Hematopoietic multipotent progenitor cell treated with erythropoietin and hydrocortisone succinate and interleukin-3 and kit ligand, for 8 days (in vitro differentiated cells): Measurements from ENCODE around the gene SLC25A21.

Source experiments
- DNase-seq: peaks from one replicate; pipeline ENCODE4 v3.0.0-alpha.2; 2015

Gene SLC25A21

DNA sequence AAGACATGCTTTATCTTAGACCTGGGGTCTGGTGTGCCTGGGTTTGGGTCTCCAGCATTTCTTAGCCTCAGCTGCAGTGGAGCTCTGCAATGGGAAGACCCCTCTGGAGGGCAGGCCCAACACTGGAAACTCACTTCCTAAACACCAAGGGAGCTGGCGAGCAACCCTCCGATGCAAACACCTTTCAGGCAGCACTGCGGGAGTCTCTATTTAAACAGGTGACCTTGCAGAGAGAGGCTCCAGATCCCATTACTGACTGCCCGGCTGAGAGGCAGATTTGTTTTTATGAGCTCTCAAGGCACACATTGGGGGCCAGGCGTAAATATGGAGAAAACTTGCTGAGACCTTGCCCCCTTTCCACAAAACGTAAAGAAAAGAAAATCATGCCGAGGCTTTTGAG, 315.3 kb downstream of the SLC25A21 start:
- DNase-seq, result no peak

DNA sequence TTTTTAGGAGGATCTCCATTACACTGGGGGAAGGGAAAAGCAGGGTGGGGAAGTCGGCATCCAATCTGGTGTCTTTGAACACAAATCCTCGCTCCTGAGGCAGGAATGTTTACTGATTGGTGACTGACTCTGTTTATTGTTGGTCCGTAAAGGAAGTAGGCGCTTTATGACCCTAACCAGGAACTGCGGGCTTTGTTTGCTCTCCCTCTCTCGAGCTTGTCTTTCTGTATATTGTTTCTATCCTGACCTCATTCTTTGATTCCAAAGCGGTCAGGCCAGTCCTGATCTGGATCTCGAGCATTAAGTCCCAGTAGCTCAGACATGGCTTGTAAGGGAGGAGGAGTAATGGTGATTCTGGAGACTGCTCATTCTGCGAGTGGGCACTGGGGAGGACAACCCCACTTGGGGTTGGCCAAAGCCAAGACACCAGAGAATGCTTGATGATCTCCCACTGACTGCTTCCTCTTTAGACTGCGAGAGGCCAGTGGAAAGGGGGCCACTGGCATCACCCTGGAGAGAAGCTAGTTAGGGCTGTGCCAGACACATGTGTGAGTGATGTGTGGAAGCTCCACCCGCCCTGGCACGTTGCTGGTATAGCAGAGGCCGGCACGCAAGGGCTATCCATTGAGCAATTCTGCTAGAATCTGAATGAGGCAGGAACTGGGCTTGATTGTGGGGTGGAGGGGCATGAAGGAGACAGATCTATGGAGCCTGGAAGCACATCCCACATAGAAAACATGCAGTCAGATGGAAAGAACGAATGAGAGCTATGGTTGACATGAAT, 316.1 kb downstream of the SLC25A21 start:
- no peak for DNase-seq

DNA sequence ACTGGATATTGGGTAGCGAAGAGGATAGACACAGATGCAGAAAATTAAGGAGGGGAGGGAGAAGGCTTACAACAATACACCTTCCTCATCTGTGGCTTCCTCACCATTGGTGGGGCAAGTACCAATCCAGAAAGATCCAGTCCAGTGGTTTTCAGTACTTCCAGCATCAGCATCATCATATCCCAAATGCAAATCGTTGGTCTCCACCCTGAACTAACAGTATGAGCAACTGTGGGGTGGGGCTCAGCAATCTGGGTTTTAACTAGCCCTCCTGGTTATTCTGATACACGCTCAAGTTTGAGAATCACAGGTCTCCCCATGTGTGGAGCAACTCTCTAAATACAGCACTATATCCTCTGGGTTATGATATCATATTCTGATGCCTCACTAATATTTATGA, 317.0 kb downstream of the SLC25A21 start:
- DNase-seq, result no peak

DNA sequence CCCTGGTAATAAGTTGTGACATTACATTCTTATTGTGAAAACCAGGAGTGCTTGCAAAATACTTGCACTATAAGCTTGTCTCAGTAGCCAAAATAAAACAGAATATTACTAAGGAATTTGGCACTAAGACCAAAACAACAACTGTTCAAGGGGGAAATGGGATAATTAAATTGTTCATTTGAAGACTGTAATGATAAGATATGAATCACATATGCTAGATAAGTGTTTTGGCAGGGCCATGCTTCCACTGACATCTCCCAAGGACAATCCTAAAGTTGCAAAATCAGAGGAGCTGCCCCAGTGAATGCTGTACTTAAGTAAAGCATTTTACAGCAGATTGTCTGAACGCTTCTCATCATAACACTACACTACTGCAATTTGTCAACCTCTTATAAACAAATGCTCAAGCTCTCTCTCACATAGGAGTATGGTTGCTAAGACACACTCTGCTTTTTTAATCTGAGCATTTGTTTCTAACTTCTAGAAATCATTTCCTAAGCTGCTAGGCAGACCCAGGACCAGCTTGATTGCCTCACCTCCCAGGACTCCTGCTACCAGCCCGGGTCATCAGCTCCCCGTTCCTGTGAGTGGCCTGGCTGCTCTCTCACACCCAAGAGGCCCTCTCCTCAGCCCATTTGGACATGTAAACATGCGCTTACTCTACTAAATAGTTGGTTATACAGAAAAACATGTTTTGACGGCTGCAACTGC, 319.3 kb downstream of the SLC25A21 start:
- DNase-seq, result no peak

DNA sequence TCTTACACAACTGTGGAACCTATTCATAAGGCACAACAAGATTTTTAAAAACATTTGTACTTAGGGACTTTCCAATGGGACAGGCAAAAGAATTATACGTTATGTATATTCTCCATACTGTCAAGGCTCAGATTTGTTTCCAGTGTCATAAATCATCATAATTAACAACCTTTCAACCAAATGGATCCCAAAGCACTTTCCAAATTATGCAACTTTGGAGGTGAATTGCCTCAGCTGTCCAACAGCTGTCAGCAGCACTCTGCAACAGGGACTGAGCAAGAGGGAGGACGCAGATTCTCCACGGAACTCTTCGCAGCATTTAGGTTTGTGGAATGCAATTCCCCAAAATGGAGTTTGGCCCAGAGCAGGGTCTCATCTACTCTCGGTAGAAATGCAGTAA, 324.2 kb downstream of the SLC25A21 start:
- no peak for DNase-seq

DNA sequence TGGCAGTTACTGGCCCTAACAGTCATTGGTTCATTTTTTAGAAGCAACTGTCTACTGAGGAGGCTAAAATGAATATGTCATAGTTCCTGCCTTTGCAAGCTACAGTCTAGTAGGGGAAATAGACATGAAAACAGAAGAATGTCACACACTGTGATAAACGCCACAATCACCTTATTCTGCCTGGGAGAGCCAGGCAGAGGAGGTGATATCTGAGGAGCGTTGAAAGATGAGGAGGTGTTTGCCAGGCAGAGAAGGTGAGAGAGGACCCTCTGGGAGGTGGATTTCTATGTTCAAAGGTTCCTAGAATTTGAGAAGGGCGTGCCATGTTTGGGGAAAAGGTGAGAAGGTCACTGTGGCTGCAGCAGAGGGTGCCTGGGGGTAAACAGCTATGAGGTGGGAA, 325.0 kb downstream of the SLC25A21 start:
- DNase-seq, result no peak

DNA sequence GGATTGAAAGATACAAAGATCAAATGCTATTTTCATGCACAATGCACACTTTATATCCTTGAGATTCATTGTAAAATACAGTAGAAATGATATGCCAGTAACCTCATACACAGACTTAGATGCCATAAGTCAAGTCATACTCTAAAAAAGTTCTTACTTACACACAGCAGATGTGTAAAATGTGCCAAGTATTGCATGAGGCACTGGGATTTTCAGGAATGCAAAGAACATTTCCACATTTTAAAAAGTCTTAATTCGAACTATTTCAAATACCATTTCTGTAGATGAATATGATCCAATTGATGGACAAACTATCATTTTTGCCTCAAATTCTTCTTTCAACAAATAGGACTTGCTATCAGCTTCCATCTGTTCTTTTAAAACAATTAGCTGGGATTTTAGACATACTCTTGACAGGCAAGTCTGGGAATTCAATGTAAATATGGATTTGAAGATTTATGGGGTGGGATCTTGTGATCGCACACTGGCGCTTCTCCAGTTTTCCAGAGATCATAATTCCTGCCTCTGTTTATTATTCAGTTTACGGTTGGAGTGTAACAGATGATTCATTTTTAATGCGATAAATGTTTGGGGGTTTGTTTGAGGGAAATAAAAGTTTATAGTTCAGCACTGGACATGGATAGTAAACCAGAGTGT, 326.9 kb downstream of the SLC25A21 start:
- no peak for DNase-seq

DNA sequence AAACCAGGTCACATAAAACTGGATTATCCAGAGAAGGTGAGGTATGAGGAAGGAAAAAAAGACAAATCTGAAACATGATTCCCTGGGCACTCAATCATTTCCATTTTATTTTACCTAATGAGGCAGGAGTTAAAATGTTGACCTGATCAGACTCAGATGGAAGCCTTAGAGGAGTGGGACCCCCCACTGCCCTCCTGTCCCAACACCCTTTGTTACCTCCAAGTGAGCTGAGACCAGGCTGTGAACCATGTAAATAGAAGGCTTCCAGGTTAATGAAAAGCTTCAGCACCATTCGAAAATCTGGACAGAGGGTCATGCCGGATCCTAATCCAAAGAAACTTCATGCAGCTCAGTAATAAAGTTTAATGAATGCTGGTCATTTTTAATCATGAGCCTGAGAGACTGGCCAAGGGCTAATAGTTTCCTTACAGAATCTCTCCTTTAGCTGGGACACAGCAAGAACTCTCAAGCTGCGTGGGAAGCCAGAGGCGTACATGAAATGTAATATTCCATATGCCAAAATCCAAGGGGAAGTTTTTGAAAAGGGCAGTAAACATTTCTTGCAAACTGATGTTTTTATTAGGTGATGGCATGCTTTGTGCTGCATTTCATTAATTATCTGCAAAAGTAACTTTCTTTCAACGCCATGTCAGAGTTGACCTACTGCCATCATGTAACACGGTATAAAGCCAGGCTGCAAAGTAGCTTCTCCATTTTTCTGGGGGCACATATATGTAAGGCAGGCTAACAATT, 327.8 kb downstream of the SLC25A21 start:
- no peak for DNase-seq

DNA sequence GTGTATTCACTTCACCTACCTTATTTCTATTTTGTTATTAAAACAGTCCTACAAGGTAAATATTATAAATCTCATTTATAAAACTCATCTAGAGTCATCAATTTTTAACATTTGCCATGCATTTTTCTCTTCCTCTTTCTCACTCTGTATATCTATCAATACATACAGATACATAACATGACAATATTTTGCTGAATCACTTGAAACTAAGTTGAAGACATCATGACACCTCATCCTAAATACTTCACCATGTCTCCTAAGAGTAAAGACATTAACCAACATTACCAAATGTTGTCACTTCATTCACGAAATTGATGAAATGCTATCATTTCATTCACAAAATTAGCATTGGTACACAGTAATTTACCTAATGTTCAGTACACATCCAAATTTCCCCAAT, 329.0 kb downstream of the SLC25A21 start:
- DNase-seq, result no peak

DNA sequence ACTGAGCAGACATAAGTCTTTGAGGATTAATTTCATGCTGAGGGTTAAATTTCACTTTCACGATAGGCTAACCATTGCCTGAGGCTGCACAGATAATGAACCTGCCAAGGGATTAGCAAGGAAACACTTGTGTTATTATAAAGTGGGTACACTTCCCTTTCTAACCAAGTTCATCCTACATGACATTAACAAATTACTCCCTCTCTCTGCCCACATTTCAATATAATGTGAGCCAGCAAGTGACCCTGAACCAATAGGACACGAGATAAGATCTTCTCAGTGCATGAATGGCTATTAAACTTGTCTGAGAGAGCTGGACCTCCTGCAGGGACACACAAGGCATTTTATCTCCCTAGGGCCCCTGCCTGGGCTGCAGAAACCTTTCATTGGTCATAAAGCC, 337.3 kb downstream of the SLC25A21 start:
- no peak for DNase-seq

DNA sequence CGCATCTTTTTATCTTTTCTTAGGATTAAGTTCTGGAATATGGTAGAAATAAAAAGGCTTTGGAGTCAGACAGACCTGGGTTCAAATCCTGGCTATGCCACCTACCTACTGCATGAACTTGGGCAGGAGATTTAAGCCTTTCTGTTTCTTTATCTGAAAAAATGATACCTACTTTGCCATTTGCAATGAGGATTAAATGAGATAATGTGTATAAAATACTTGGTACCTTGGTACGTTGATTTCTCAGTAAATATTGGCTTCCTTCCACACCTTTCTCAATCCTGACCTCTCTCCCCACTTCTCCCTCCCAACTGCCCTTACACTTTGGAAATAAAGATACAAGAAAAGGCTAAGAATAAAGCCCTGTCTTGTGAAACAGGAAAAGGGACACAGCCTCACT, 338.1 kb downstream of the SLC25A21 start:
- no peak for DNase-seq

DNA sequence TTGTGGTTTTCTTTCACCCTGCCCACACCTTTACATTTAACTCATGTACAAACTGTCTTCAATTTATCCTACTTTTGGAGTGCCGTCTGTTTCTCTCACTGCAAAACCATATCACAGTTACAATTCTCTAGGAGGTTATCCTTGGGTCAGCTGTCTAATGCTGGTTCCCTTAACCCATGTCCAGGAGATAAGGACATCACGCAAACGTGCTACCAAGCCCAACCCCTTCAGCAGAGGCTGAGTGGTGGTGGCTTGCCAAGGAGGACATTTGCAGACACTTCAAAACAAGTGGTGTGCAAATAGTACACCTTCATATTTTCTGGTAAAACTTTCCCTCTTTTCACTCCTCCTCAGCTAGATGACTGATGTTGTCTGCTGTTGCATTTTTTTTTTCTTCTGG, 342.9 kb downstream of the SLC25A21 start:
- DNase-seq, result no peak

DNA sequence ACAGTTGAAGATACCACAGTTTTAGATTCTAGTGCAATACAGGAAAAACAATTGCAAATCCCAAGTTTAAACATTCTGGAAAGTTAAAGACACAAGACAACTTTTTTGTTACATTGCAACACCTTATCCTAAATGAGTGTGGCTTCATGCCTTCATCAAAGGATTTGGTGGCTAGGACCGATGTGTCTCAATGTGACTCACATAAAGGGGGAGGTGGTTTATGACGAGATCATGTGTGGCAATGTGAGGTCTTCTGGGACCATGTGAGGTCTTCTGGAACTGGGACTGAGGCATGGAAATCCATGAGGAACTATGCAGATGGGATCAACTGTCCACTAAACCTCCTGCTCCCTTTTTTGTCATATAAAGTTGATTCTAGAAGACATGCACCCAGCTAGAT, 344.5 kb downstream of the SLC25A21 start:
- DNase-seq, result no peak

DNA sequence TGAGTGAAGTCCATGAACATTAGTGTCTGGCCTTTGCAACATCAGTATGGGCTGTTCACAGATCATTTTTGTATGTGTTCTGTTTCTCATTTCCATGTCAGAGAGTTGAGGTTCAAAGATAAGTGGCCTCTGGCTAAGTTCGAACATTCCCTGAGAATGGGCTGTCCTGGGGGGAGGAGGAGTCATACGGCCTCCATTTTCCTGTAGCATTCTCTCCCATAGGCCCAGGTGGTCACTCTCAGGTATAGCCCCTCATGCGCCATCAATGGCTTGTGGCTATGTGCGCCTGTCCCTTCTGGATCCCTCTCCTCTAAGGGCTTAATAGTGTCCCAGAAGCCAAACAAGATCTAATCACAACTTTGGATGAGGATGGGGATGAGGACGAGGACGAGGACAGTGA, 345.8 kb downstream of the SLC25A21 start:
- no peak for DNase-seq

DNA sequence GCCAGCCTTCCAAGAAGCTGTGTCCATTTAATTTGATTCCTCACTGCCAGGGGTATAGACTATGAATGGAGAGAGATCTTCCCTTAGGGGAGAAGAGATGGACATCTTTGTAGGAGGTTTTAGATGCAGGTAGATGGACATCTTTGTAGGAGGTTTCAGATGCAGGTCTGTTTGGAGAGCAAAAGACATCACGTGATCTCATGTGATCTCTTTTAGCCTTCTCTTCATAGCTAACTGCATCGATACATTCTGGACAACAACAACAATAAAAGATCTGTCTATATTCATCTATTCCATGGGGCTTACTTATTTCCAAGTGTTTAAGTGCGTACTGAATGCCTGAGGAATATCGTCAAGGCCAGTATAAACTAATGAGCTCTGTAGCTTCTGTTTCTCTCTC, 347.6 kb downstream of the SLC25A21 start:
- no peak for DNase-seq

DNA sequence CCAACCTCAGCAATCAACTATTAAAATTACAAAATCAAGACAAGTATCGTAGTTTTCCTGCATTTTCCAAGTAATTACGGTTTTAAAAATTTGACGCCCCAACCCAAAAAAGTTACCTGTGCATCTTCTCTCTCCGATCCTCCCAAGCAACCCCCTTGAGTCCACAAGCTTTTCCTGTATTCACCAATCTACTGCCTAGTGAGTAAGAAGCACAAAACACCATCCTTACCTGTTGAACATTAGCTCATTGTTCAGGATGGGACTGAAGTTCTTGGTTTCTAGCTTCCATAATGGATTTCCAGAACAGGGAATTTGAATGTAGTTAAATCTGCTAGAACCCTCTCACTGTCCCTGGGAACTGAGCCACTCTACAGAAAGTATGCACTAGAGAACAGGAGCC, 348.8 kb downstream of the SLC25A21 start:
- DNase-seq, result no peak

DNA sequence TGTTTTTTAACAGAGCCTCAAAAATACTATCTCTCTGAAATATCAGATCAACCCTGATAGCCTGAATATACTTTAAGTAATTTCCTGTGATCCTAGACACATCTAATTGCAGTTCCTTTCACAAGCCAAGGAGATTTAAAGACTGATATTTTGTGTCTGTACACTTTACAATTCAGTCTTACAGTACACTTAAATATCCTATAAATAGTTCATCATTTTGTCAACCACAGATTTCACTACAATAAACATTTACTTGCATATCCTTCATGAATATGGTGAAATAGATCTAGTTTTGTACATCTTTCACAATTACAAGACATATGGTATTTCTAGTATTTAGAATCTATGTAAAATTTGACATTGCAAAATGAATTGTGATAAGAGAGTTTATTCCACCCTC, 349.7 kb downstream of the SLC25A21 start:
- no peak for DNase-seq

DNA sequence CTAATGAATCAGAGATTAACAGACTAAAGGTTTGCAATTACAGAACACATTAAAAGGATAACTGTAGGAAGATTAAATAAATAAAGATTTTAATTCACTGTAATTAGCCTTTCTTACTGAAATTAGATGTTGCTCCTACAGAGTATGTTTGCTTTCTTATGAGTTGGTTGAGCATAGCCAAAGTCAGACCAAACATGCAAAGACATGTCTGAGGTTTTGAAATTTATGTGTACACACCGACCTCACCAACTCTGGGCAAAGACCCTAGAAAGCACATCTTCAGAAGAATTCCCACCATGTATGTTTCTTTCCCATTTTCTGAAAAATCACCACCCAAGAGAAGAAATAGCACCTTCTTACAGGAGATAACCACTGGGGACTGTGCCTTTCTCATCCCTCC, 351.5 kb downstream of the SLC25A21 start:
- DNase-seq, result no peak

DNA sequence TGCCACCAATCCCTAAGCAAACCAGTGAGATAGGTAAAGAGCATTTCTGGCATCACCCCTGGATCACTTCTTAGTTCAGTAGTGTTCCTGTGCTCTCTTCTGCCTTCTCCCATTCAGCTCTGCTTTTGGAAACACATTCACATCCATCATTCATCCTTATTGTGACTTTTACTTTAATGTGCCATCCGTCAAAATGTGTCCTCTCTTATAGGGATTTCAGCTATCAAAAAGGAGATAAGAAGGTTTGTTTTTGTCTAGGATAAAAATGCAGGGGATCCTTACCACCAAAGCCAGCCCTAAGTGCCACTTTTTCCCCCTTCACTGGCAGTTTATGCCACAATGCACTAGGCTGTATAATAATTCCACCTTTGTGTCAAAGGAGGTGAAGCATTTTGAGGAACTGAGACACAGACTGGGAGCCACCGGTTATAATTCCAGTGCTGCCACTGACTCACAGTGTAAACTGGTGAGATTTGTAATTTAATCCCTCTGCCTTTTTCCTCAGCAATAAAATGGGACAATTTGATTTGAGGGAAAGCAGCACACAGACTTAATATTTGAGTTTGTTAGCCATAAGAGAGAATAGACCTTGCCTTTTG, 352.2 kb downstream of the SLC25A21 start:
- no peak for DNase-seq

DNA sequence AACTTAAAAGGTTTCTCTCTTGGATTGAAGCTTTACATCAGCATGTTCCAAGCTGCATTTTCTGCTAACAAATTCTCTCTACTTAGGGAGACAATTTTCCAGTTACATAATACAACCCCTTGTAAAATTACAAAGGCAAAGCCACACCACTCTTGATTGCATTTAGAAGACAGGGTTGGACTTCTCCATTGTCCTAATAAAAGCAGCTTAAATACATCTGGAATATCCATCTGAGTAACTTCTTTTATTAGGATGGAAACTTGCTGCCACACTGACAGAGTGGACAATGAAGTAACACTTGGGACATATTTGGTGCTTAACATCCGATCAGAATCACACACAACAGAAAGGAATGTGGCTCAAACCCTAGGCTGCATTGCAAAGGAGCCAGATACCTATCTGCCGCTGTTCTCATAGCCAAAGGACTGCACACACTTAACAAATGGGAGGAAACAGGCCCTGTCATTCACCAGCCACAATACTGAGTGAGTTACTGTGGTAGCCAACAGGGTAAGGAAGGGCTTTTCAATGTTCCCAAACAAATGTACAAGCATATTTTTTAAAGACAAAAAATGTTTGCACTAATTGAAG, 353.5 kb downstream of the SLC25A21 start:
- no peak for DNase-seq

DNA sequence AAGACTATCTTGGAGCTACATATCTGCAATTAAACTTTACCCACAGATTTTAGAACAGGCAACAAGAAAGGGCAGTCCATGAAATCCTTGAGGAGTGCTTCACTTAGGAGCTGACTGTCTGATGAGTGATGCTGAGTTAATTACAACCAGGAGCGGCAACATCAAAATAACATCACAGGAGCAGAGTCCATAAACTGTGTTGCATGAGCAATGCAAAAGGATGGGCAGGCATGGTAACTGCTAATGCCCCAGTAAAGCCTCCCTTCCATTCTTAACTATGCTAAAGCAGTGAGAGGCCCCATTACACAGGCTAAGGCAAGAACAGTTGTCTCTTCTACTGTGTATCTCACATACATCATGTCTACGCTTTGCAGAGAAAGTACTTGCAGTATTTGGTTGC, 354.2 kb downstream of the SLC25A21 start:
- peak; percentile 6 for DNase-seq

DNA sequence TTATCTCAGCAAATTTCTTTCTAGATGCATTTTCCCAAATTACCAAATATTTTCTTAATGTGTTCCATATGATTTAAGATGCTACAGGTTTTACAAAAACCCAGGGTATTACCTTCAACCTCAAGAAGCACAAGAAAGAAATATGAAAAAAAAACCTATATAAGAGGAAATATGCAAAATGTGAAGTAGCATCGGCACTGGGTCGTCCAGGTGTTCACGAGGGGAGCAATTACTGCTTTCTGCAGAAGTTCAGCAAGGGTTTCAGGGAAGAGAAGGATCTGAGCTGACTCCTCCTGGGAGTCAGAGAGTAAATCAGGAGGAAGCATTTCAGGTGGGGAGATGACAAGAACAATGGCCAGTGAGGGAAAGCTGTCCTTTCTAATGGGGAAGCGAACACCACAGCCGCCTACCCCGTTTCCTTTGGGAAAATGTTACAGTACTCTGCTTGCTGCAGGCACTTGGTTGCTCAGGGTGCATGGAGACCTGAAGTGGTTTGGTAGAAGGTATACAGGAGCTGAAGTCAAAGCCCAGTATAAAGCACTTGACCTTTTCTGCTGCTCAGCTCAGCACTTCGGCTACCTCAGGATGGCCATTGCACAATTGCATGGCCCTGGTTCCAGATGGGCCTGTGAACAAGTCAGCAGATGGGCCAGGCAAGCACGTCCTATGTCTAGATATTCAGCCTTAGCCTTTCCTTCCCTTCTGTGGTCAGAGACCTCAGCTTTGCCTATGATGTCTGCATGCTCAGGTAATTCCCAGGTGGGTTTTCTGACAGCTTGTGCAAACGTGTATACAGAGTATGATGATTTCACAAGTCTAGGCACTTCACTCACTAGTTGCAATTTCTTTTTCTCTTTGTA, 355.1 kb downstream of the SLC25A21 start:
- DNase-seq, result no peak
